Tibial artery (tissue), 4 donors: Measurements from ENCODE around the gene DMBX1.

Source experiments
- DNase-seq, 2 donors: peaks; one replicate each; pipeline ENCODE4 v3.0.0-alpha.2; 2019
- H3K27ac ChIP-seq, 2 donors: fragments of 200-600 bp; sonication (generic) in 1 of 2; 1 replicate in 1 of 2; 2 replicates in 1 of 2; pipeline ENCODE4 v1.5.1; 2018 to 2019; ENCODE audit warnings: mild to moderate bottlenecking in 1 of 2
- H3K27me3 ChIP-seq, 2 donors: fragments of 200-600 bp; sonication (generic) in 1 of 2; one replicate each; pipeline versions ENCODE4 v1.5.1 to v1.6.0; 2016 to 2019
- H3K36me3 ChIP-seq, 3 donors: fragments of 200-600 bp; sonication (generic) in 2 of 3; one replicate each; pipeline ENCODE4 v1.5.1; 2016 to 2019; ENCODE audit warnings: mild to moderate bottlenecking in 2 of 3
- H3K4me1 ChIP-seq, 4 donors: fragments of 200-600 bp; sonication (generic) in 2 of 4; 1 replicate in 3 of 4; 2 replicates in 1 of 4; pipeline ENCODE4 v1.5.1; 2016 to 2019
- H3K4me3 ChIP-seq, 2 donors: fragments of 200-600 bp; sonication (generic) in 1 of 2; 1 replicate in 1 of 2; 2 replicates in 1 of 2; pipeline ENCODE4 v1.5.1; 2018 to 2019; ENCODE audit warnings: mild to moderate bottlenecking in 2 of 2
- H3K9me3 ChIP-seq, 3 donors: fragments of 200-600 bp; sonication (generic) in 1 of 3; one replicate each; pipeline ENCODE4 v1.5.1; 2016 to 2019
- CTCF ChIP-seq, 2 experiments: fragments of 200-600 bp in 1 of 2; fragments of 450-650 bp in 1 of 2; IDR thresholded peaks; one replicate each; pipeline ENCODE4 v1.5.1; 2017 to 2019; ENCODE audit warnings: antibody characterized with exemption in 2 of 2, mild to moderate bottlenecking in 1 of 2, moderate library complexity in 1 of 2
- intact Hi-C: fragments of 100-400 bp; cut with DNase I; formaldehyde crosslinking; loops from one replicate; pipeline ENCODE4 v1.15.0; 2023; ENCODE audit warnings: low total_unique reads

DMBX1 gene

GRCh38 chr1:46473991-46474390 is 15.6 kb upstream of the DMBX1 start:
- no peak for TF ChIP-seq CTCF (IDR thresholded peaks at IDR 0.05)

GRCh38 chr1:46474570-46474969 is 15.1 kb upstream of the DMBX1 start:
- H3K27me3 ChIP-seq, result peaks cover 0 to 81% of the 10 kb centered on the region in 2 donors
- no peaks in the 10 kb centered on the region for H3K9me3 ChIP-seq

More at GRCh38 chr1:46473991-46474390, 15.6 kb upstream of the DMBX1 start:
- Histone ChIP-seq H3K4me3 (no peak overlapping the region), H3K36me3 (no peaks in the 10 kb centered on the region), H3K4me1 (no peaks in the 10 kb centered on the region), H3K27ac (no peak overlapping the region), H3K9me3 (no peaks in the 10 kb centered on the region), H3K27me3 (peaks cover 0 to 82% of the 10 kb centered on the region in 2 donors)
- intact Hi-C loops, result no loop called here
- DNase-seq, result no peak

GRCh38 chr1:46476673-46477072 is 13.0 kb upstream of the DMBX1 start:
- Histone ChIP-seq H3K4me1 (no peaks in the 10 kb centered on the region), H3K36me3 (no peaks in the 10 kb centered on the region), H3K27me3 (peaks cover 0 to 73% of the 10 kb centered on the region in 2 donors), H3K9me3 (no peaks in the 10 kb centered on the region), H3K4me3 (no peak overlapping the region), H3K27ac (no peak overlapping the region)
- no peak for DNase-seq
- TF ChIP-seq CTCF (IDR thresholded peaks at IDR 0.05), result no peak
- intact Hi-C loops, result loop anchor here (5.0 kb wide), 1 partner anchor 51 kb away; no protein-coding TSS in a partner anchor

More at GRCh38 chr1:46474570-46474969, 15.1 kb upstream of the DMBX1 start:
- TF ChIP-seq CTCF (IDR thresholded peaks at IDR 0.05), result no peak
- H3K4me1 ChIP-seq, result no peaks in the 10 kb centered on the region
- no peak for DNase-seq
- H3K4me3 ChIP-seq, result no peak overlapping the region
- no peak overlapping the region for H3K27ac ChIP-seq
- intact Hi-C loops, result no loop called here
- no peaks in the 10 kb centered on the region for H3K36me3 ChIP-seq

GRCh38 chr1:46477153-46477929 is 12.3 kb upstream of the DMBX1 start:
- no peak overlapping the region for H3K4me3 ChIP-seq
- H3K36me3 ChIP-seq, result no peaks in the 10 kb centered on the region
- TF ChIP-seq CTCF (IDR thresholded peaks at IDR 0.05), result peak; percentile 74 to 85
- no peaks in the 10 kb centered on the region for H3K9me3 ChIP-seq
- intact Hi-C loops, result loop anchor here (5.0 kb wide), 1 partner anchor 50 kb away; no protein-coding TSS in a partner anchor
- H3K4me1 ChIP-seq, result no peaks in the 10 kb centered on the region
- peaks cover 0 to 78% of the 10 kb centered on the region in 2 donors for H3K27me3 ChIP-seq
- H3K27ac ChIP-seq, result no peak overlapping the region
- peak; percentile 67 to 76 for DNase-seq

- DNase-seq, result no peak
Observed at GRCh38 chr1:46478721-46479485, 10.7 kb upstream of the DMBX1 start.

More at GRCh38 chr1:46478721-46479485, 10.7 kb upstream of the DMBX1 start:
- no peak overlapping the region for H3K27ac ChIP-seq
- no peaks in the 10 kb centered on the region for H3K9me3 ChIP-seq
- H3K4me1 ChIP-seq, result no peaks in the 10 kb centered on the region
- intact Hi-C loops, result loop anchor here (5.0 kb wide), 1 partner anchor 48 kb away; no protein-coding TSS in a partner anchor
- no peak overlapping the region for H3K4me3 ChIP-seq
- peaks cover 0 to 76% of the 10 kb centered on the region in 2 donors for H3K27me3 ChIP-seq
- TF ChIP-seq CTCF (IDR thresholded peaks at IDR 0.05), result no peak
- no peaks in the 10 kb centered on the region for H3K36me3 ChIP-seq
